ENCODE measurements around the gene STATH.
"Not testable (repeated sequence)": the region's sequence is repeated elsewhere in the genome, so short reads cannot be mapped to it uniquely, and the experiment has no call there.

Gene STATH

DNA sequence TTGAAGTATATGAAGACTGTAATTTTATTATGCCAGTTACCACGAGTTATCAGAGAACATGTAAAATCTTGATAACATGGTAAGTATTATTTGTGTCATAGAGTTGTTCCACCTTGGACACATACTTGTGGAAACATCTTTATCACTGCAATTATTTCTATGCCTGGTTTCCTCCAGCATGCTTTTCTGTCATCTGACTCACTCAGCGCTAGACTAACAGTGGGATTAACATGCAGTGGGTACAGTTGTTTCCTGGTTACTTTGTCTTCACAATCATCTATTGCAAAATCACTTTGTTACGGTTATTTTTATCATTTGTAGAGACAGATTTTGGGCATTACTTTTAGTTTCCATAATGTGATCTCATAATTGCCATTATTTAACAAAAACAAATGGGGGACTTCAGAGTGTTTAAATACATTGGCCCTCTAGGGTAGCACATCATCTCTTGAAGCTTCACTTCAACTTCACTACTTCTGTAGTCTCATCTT, at the start of gene STATH:
Gene STATH, plus strand, starts transcription at position 441 of the 491 bp plus-strand sequence. CDS start 2,472 bp downstream, outside the sequence.
- in situ Hi-C loops (cut with MboI; ENCODE audit: low sequenced_read_pairs): no loop called here

GRCh38 chr4:69951602-69952001, 44.2 kb upstream of the STATH start:
- in situ Hi-C loops (cut with MboI; ENCODE audit: low sequenced_read_pairs): no loop called here

GRCh38 chr4:69957209-69957608, 38.6 kb upstream of the STATH start:
- in situ Hi-C loops (cut with MboI; ENCODE audit: low sequenced_read_pairs): no loop called here

- in situ Hi-C loops (cut with MboI; ENCODE audit: low sequenced_read_pairs): no loop called here
These were observed 30.1 kb upstream of the STATH start, which contains the start of gene CSN2 for GRCh38 chr4:69965628-69966027. CSN2 (minus strand) TSS chr4:69965728; CDS start chr4:69960995, 4,733 bp downstream.

DNA sequence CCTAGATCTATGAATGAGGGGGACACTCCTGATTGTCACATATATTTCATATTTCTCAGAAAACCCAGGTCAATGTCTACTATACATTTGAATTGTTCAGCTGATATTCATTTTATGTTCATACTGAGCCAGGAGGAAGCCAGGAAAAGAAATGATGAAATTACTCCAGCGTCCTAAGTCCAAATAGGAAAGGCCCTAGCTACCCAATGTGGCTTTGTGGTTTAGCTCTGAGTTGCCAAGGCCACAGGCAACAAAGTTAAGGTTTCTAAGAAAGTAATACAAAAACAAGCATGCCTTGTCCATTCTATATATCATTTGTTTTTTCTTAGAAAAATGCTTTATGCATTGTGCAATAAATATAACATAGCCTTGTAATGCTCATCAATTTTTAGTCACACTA, 25.7 kb upstream of the STATH start:
- in situ Hi-C loops (cut with MboI; ENCODE audit: low sequenced_read_pairs): no loop called here

DNA sequence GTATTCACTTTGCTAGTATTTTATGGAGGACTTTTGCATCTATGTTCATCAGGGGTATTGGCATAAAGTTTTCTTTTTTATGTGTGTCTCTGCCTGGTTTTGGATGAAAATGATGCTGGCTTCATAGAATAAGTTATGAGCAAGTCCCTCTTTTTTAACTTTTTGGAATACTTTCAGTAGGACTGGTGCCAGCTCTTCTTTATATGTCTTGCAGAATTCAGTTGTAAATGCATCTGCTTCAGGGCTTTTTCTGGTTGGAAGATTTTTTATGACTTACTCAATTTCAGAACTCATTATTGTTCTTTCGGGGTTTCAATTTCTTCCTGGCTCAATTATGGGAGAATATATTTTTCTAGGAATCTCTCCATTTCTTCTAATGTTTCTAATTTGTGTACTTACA, 21.1 kb upstream of the STATH start:
- in situ Hi-C loops (cut with MboI; ENCODE audit: low sequenced_read_pairs): no loop called here

DNA sequence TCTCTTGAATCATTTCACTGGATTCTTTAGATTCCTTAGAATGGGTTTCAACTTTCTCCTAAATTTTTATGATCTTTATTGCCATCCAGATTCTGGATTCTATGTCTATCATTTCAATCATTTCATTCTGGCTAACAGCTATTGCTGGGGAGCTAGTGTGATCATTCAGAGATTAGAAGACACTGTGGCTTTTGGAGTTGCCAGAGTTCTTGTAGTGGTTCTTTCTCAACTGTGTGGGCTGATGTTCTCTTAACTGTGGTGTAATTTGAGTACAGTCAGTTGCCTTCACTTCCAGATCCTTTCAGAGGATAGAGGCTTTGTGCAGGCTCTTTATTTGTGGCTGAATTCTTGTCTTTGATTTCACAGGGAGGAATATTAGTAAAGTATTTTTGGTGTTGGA, 18.2 kb upstream of the STATH start:
- in situ Hi-C loops (cut with MboI; ENCODE audit: low sequenced_read_pairs): no loop called here

DNA sequence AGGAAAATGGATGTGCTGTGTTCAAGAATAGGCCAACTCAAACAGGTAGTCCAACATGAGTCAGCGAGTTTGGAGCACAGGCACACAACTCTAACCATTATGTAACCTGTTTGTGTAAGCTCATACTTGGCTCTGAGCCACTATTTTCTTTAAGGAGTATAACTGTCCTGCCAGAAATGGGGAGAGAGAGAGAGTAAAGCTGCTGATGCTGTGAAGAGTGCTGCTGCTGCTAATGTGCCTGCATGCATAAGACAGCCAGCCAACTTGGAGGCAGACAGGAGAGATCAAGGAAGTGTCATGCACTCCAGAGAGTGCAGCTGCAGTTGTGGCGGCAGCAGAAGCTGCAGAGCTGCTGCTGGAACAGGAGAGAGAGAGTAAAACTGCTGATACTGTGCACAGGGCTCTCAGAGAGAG, 11.7 kb upstream of the STATH start:
- in situ Hi-C loops (cut with MboI; ENCODE audit: low sequenced_read_pairs): no loop called here

GRCh38 chr4:69986663-69987062, 9.1 kb upstream of the STATH start:
- in situ Hi-C loops (cut with MboI; ENCODE audit: low sequenced_read_pairs): no loop called here

GRCh38 chr4:69991016-69991415, 4.8 kb upstream of the STATH start:
- in situ Hi-C loops (cut with MboI; ENCODE audit: low sequenced_read_pairs): no loop called here

GRCh38 chr4:69994782-69995181, 984 bp upstream of the STATH start:
- in situ Hi-C loops (cut with MboI; ENCODE audit: low sequenced_read_pairs): no loop called here

- in situ Hi-C loops (cut with MboI; ENCODE audit: low sequenced_read_pairs): no loop called here
These were observed 3.7 kb downstream of the STATH start for GRCh38 chr4:69999420-69999819.

GRCh38 chr4:70000711-70001110, 4.9 kb downstream of the STATH start:
- in situ Hi-C loops (cut with MboI; ENCODE audit: low sequenced_read_pairs): no loop called here

DNA sequence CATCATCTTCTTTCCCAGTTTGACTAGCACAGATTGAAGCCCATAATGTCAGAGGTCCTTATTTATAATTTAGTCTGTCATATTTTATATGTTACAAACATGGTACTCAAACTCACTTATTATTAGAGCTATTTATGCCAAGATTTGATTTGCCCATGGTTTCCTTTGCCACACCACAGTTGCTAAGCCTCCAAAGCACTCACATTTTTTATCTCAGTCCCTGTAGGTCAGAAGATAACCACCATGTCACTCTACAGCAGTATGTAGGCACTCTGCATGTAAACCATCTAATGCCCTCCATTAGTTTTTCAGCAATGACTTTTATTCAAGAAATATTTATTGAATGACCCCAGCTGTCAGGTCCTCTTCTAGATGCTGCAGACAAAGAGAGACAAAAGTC, 6.7 kb downstream of the STATH start:
- in situ Hi-C loops (cut with MboI; ENCODE audit: low sequenced_read_pairs): no loop called here

DNA sequence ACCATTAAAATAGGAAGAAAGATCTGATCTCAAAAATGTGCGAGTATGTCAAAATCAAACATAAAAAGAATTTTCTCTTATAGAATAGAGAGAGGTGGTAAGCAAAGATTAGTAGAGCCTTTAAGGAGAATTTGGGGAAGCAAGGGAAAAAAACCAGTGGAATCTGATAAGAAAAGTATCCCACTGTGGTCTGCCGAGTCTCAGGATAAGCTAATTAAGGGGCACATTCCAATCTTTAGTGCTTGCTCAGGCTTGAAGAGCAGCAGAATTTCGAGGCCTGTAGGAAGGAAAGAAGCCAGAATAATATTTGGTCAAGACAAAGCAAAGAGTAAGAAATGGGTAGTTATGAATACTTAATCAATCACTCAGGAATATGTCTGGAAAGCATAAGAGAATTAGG, 13.0 kb downstream of the STATH start:
- in situ Hi-C loops (cut with MboI; ENCODE audit: low sequenced_read_pairs): no loop called here

DNA sequence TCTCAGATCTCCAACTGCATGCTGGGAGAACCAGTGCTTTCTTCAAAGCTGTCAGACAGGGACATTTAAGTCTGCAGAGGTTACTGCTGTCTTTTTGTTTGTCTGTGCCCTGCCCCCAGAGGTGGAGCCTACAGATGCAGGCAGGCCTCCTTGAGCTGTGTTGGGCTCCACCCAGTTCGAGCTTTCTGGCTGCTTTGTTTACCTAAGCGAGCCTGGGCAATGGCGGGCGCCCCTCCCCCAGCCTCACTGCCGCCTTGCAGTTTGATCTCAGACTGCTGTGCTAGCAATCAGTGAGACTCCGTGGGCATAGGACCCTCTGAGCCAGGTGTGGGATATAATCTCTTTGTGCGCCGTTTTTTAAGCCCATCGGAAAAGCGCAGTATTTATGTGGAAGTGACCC, 23.2 kb downstream of the STATH start:
- in situ Hi-C loops (cut with MboI; ENCODE audit: low sequenced_read_pairs): not testable (repeated sequence)

- in situ Hi-C loops (cut with MboI; ENCODE audit: low sequenced_read_pairs): no loop called here
These were observed 27.5 kb downstream of the STATH start for GRCh38 chr4:70023218-70023617.

DNA sequence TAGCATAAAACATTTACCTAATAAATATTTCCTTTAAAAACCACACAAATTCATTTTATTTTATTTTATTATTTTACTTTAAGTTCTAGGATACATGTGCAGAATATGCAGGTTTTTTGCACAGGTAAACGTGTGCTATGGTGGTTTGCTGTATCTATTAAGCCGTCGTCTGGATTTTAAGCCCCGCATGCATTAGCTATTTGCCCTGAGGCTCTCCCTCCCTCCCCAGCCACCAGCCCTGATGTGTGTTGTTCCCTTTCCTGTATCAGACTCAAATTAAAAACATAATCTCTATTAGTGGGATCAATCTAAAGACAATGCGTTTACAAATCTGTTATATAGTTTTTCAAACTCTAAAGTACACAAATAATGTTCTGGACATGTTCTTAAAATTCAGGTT, 31.2 kb downstream of the STATH start:
- in situ Hi-C loops (cut with MboI; ENCODE audit: low sequenced_read_pairs): no loop called here

DNA sequence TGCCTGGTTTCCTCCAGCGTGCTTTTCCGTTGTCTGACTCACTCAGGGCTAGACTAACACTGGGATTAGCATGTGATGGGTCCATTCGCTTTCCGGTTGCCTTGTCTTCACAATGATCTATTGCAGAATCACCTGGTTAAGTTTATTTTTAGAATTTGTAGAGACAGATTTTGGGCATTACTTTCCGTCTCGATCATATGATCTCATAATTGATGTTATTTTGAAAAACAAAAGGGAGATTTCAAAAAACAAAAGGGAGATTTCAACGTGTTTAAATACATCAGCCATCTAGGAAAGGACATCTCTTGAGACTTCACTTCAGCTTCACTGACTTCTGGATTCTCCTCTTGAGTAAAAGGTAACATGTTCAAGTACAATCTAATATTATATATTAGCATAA, 32.4 kb downstream of the STATH start, which contains the start of gene HTN3:
Gene HTN3, plus strand, starts transcription at position 301 of the 400 bp plus-strand sequence. CDS start 2,282 bp downstream, outside the sequence.
- in situ Hi-C loops (cut with MboI; ENCODE audit: low sequenced_read_pairs): not testable (repeated sequence)

DNA sequence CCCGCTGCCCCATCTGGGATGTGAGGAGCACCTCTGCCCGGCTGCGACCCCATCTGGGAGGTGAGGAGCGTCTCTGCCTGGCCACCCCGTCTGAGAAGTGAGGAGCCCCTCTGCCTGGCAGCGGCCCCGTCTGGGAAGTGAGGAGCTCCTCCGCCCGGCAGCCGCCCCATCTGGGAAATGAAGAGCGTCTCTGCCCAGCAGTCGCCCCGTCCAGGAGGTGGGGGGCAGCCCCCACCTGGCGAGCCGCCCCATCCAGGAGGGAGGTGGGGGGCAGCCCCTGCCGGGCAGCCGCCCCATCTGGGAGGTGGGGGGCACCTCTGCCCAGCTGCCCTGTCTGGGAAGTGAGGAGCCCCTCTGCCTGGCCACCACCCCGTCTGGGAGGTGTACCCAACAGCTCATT, 41.8 kb downstream of the STATH start:
- in situ Hi-C loops (cut with MboI; ENCODE audit: low sequenced_read_pairs): not testable (repeated sequence)

DNA sequence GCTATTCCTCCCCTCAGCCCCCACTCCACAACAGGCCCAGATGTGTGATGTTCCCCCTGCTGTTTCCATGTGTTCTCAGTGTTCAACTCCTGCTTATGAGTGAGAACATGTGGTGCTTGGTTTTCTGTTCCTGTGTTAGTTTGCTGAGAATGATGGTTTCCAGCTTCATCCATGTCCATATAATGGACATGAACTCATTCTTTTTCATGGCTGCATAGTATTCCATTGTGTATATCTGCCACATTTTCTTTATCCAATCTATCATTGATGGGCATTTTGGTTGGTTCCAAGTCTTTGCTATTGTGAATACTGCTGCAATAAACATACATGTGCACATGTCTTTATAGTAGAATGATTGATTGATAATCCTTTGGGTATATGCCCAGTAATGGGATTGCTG, 44.2 kb downstream of the STATH start:
- in situ Hi-C loops (cut with MboI; ENCODE audit: low sequenced_read_pairs): not testable (repeated sequence)

- in situ Hi-C loops (cut with MboI; ENCODE audit: low sequenced_read_pairs): no loop called here
These were observed 46.0 kb downstream of the STATH start for GRCh38 chr4:70041652-70042286.

DNA sequence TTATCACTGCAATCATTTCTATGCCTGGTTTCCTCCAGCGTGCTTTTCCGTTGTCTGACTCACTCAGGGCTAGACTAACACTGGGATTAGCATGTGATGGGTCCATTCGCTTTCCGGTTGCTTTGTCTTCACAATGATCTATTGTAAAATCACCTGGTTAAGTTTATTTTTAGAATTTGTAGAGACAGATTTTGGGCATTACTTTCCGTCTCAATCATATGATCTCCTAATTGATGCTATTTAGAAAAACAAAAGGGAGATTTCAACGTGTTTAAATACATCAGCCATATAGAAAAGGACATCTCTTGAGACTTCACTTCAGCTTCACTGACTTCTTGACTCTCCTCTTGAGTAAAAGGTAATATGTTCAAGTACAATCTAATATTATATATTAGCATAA, 54.4 kb downstream of the STATH start, which contains the start of gene HTN1:
Gene HTN1, plus strand, starts transcription at position 301 of the 400 bp plus-strand sequence. CDS start 2,639 bp downstream, outside the sequence.
- in situ Hi-C loops (cut with MboI; ENCODE audit: low sequenced_read_pairs): not testable (repeated sequence)

All from HL-60/S4 (cell line).